Keratinocyte (primary cell): ENCODE results near the gene NRF1.

Experiments
- EZH2 ChIP-seq: IDR thresholded peaks from one replicate; pipeline ENCODE4 v1.6.1; 2012; ENCODE audit warnings: inconsistent platforms, mild to moderate bottlenecking, low read length, moderate library complexity
- TF ChIP-seq, protein P1 (sequence below), 3 experiments: IDR thresholded peaks in 1 of 3; conservative IDR thresholded peaks in 1 of 3; optimal IDR thresholded peaks in 1 of 3; 2 replicates in 2 of 3; 3 replicates in 1 of 3; pipeline versions ENCODE3 to v1.5.1; 2011; ENCODE audit warnings: low read length in 3 of 3, mild to moderate bottlenecking in 3 of 3, moderate library complexity in 2 of 3, control low read depth in 1 of 3, inconsistent platforms in 1 of 3; ENCODE audit not compliant: insufficient read depth in 2 of 3; ENCODE audit errors: extremely low read depth in 1 of 3

DNA sequence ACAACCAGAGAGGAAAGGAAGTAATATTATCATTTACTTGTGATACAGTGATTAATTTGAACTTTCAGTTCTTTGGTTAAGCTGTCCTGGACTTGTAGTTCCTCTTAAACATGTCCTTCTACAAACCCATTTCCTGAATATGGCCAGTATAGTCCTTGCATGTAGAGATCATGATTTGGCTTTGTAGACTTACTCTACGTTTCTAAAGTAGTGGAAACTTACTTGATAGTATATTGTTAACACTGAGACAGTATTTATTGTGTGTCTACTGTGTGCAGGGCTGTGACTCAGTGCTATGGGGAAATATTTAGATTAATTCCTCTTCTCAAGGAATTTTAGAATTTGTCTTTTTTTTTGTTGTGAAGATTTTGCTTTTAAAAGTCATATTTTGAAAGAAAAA, 109.5 kb downstream of the NRF1 start:
- TF ChIP-seq, protein P1, sequence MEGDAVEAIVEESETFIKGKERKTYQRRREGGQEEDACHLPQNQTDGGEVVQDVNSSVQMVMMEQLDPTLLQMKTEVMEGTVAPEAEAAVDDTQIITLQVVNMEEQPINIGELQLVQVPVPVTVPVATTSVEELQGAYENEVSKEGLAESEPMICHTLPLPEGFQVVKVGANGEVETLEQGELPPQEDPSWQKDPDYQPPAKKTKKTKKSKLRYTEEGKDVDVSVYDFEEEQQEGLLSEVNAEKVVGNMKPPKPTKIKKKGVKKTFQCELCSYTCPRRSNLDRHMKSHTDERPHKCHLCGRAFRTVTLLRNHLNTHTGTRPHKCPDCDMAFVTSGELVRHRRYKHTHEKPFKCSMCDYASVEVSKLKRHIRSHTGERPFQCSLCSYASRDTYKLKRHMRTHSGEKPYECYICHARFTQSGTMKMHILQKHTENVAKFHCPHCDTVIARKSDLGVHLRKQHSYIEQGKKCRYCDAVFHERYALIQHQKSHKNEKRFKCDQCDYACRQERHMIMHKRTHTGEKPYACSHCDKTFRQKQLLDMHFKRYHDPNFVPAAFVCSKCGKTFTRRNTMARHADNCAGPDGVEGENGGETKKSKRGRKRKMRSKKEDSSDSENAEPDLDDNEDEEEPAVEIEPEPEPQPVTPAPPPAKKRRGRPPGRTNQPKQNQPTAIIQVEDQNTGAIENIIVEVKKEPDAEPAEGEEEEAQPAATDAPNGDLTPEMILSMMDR (optimal IDR thresholded peaks at IDR 0.05 in 1 of 3, IDR thresholded peaks at IDR 0.05 in 1 of 3, conservative IDR thresholded peaks at IDR 0.05 in 1 of 3; ENCODE audit: extremely low read depth in 1 of 3, insufficient read depth in 2 of 3, low read length in 3 of 3) = no peak
- no peak for TF ChIP-seq EZH2
